HepG2 (cell line): ENCODE measurements around the gene PPCDC. TPM values are rescaled to one million over a fixed set of nuclear protein-coding genes. Genes with fewer than 3 reads are reported as not detected.

Source experiments
- ATAC-seq: fragments of 200-7000 bp; cut with Tn5 transposase; 3 replicates; pipeline ENCODE4 v1.9.1; 2020; ENCODE audit warnings: mild to moderate bottlenecking, moderate library complexity
- BruUV-seq: library from RNA; stranded (reverse); fragments of 400-500 nt; replicated peaks from 2 replicates; lab custom pipeline; 2021; lab: Mats Ljungman, UMichigan
- CTCF ChIA-PET: fragments of 300-600 bp; formaldehyde crosslinking; extraction: SDS; loops from one replicate; lab custom pipeline; 2021; ENCODE audit warnings: low total read pairs, inconsistent platforms, low intra/inter-chr PET ratio; lab: Yijun Ruan, JAX
- POLR2A ChIA-PET: fragments of 350-600 bp; sonication (Branson Sonifier 250); formaldehyde crosslinking; loops from one replicate; lab custom pipeline; 2020; ENCODE audit warnings: antibody characterized with exemption, inconsistent platforms; lab: Yijun Ruan, JAX
- DNase-seq: peaks from one replicate; pipeline ENCODE4 v3.0.0-alpha.2; 2015; ENCODE audit warnings: low spot score
- FAIRE-seq: peaks from 3 replicates; lab custom pipeline; 2011; peaks lifted over from hg19 to GRCh38; lab: Jason Lieb, UNC
- H2AFZ ChIP-seq: one replicate; pipeline ENCODE4 v1.6.1; 2011; ENCODE audit warnings: low read length, inconsistent platforms
- H3K27ac ChIP-seq: fragments of 300-600 bp; 3 replicates; pipeline ENCODE4 v1.8.0; 2011; ENCODE audit warnings: mixed run types, mild to moderate bottlenecking, mixed read lengths, low read length, inconsistent platforms; ENCODE audit not compliant: insufficient read depth; ENCODE audit errors: extremely low read length
- H3K27me3 ChIP-seq, 2 experiments: fragments of 200-600 bp in 1 of 2; 2 replicates in 1 of 2; 3 replicates in 1 of 2; pipeline versions ENCODE4 v1.6.0 to v1.8.0; 2011; ENCODE audit warnings: low read length in 2 of 2, mild to moderate bottlenecking in 2 of 2, moderate library complexity in 2 of 2, inconsistent platforms in 1 of 2; ENCODE audit not compliant: insufficient read depth in 2 of 2, control insufficient read depth in 1 of 2
- H3K36me3 ChIP-seq, 2 experiments: fragments of 200-600 bp in 1 of 2; replicated peaks in 1 of 2; 2 replicates in 1 of 2; 3 replicates in 1 of 2; pipeline versions ENCODE4 v1.5.1 to v1.8.0; 2011; ENCODE audit warnings: low read length in 2 of 2, inconsistent platforms in 1 of 2; ENCODE audit not compliant: insufficient read depth in 2 of 2, control insufficient read depth in 1 of 2
- H3K4me1 ChIP-seq: 2 replicates; pipeline ENCODE4 v1.5.1; 2012; ENCODE audit warnings: low read length, inconsistent platforms; ENCODE audit not compliant: insufficient read depth
- H3K4me2 ChIP-seq: 2 replicates; pipeline ENCODE4 v1.6.0; 2011; ENCODE audit warnings: low read depth, low read length, inconsistent platforms
- H3K4me3 ChIP-seq, 3 experiments: fragments of 200-600 bp in 1 of 3; sonication (generic), shearing (Covaris generic) in 1 of 3; replicated peaks in 1 of 3; 2 replicates each; pipeline ENCODE4 v1.5.1; 2011 to 2016; ENCODE audit warnings: low read length in 3 of 3, inconsistent platforms in 2 of 3, low read depth in 2 of 3, mild to moderate bottlenecking in 2 of 3, control low read depth in 1 of 3, mixed read lengths in 1 of 3; ENCODE audit not compliant: insufficient read depth in 1 of 3
- H3K79me2 ChIP-seq: one replicate; pipeline ENCODE4 v1.6.1; 2011; ENCODE audit warnings: low read length, inconsistent platforms; ENCODE audit not compliant: insufficient read depth
- H3K9ac ChIP-seq: 2 replicates; pipeline ENCODE4 v1.6.0; 2011; ENCODE audit warnings: mild to moderate bottlenecking, low read depth, low read length, inconsistent platforms; ENCODE audit not compliant: insufficient read depth
- H3K9me3 ChIP-seq: 2 replicates; pipeline ENCODE4 v1.5.1; 2012; ENCODE audit warnings: mild to moderate bottlenecking, low read length
- H4K20me1 ChIP-seq: 2 replicates; pipeline ENCODE4 v1.6.0; 2011; ENCODE audit warnings: inconsistent platforms, mild to moderate bottlenecking, low read length, moderate library complexity; ENCODE audit not compliant: insufficient read depth
- AGO2 ChIP-seq: fragments of 200-400 bp; formaldehyde crosslinking; optimal IDR thresholded peaks from 2 replicates; pipeline ENCODE3; 2017; ENCODE audit warnings: mild to moderate bottlenecking, low read depth, low read length, moderate library complexity
- ARID4A ChIP-seq: sonication (generic); formaldehyde crosslinking; IDR thresholded peaks from 2 replicates; pipeline ENCODE4 v1.5.0; 2020; ENCODE audit warnings: mild to moderate bottlenecking, missing genetic modification reagents, borderline replicate concordance
- MATR3 ChIP-seq: sonication (generic); formaldehyde crosslinking; IDR thresholded peaks from 2 replicates; pipeline ENCODE4 v1.4.0; 2020; ENCODE audit warnings: missing genetic modification reagents
- PCBP2 ChIP-seq: fragments of 200-400 bp; formaldehyde crosslinking; optimal IDR thresholded peaks from 2 replicates; pipeline ENCODE3; 2018; ENCODE audit warnings: low read length, low read depth; ENCODE audit not compliant: poor library complexity, severe bottlenecking
- PHF5A ChIP-seq: IDR thresholded peaks from one replicate; pipeline ENCODE4 v1.6.1; 2018; ENCODE audit warnings: low read depth, missing genetic modification reagents; ENCODE audit not compliant: unreplicated experiment
- SIX1 ChIP-seq: sonication (generic); formaldehyde crosslinking; IDR thresholded peaks from 2 replicates; pipeline ENCODE4 v1.4.0; 2020; ENCODE audit warnings: missing genetic modification reagents, borderline replicate concordance
- TERF1 ChIP-seq: sonication (generic); formaldehyde crosslinking; IDR thresholded peaks from 2 replicates; pipeline ENCODE4 v1.8.0; 2022; ENCODE audit warnings: mild to moderate bottlenecking, missing genetic modification reagents, moderate library complexity
- U2AF1 ChIP-seq: fragments of 200-400 bp; formaldehyde crosslinking; optimal IDR thresholded peaks from 2 replicates; pipeline ENCODE3; 2017; ENCODE audit warnings: mild to moderate bottlenecking, low read depth, low read length
- ZNF333 ChIP-seq: sonication (generic); formaldehyde crosslinking; IDR thresholded peaks from 2 replicates; pipeline ENCODE4 v1.4.0; 2020; ENCODE audit warnings: mild to moderate bottlenecking, missing genetic modification reagents, borderline replicate concordance
- ZNF484 ChIP-seq: sonication (generic); formaldehyde crosslinking; IDR thresholded peaks from 2 replicates; pipeline ENCODE4 v1.5.1; 2020; ENCODE audit warnings: mild to moderate bottlenecking, low read depth, missing genetic modification reagents, borderline replicate concordance
- ZNF776 ChIP-seq: sonication (generic); formaldehyde crosslinking; IDR thresholded peaks from 2 replicates; pipeline ENCODE4 v1.4.0; 2020; ENCODE audit warnings: mild to moderate bottlenecking, missing genetic modification reagents
- ZNF780A ChIP-seq: sonication (generic); formaldehyde crosslinking; IDR thresholded peaks from 2 replicates; pipeline ENCODE4 v1.8.0; 2022; ENCODE audit warnings: mild to moderate bottlenecking, missing genetic modification reagents, moderate library complexity
- ZNF83 ChIP-seq: sonication (generic); formaldehyde crosslinking; IDR thresholded peaks from 2 replicates; pipeline ENCODE4 v1.4.0; 2020; ENCODE audit warnings: missing genetic modification reagents, mild to moderate bottlenecking, borderline replicate concordance
- WGBS: methylation state at CpG from one replicate; pipeline ENCODE4 v1.1.6; 2017; ENCODE audit warnings: low lambda C conversion rate; 5-methylcytosine and 5-hydroxymethylcytosine counted together
- in situ Hi-C: cut with HindIII; loops from 2 replicates; pipeline ENCODE4 v1.10.0; 2017; ENCODE audit warnings: low pct_unique_long_range_greater_than_20kb; ENCODE audit not compliant: extremely low pct_ligation_motif_present
- intact Hi-C: fragments of 100-400 bp; cut with micrococcal nuclease; formaldehyde crosslinking; loops from one replicate; pipeline ENCODE4 v1.10.0; 2022; ENCODE audit not compliant: unreplicated experiment
- polyA plus RNA-seq, 8 experiments: library from polyadenylated mRNA; depleted of rRNA in 3 of 8; stranded (reverse) in 7 of 8; unstranded in 1 of 8; fragments of >200 nt; fragmentation: Illumina TruSeq in 4 of 8; extraction: Trizol in 4 of 8; gene quantifications; 2 replicates each; pipeline versions ENCODE4 v1.2.1 to v1.2.3, GENCODE V29; 2011 to 2016; ENCODE audit warnings: low read depth in 4 of 8, missing spikeins in 1 of 8, mixed read lengths in 1 of 8; ENCODE audit not compliant: insufficient read depth in 1 of 8
- total RNA-seq, 5 experiments: library from RNA; depleted of rRNA; stranded (reverse); fragments of >200 nt; fragmentation: Illumina TruSeq; extraction: Trizol; gene quantifications; 2 replicates each; pipeline ENCODE4 v1.2.3, GENCODE V29; 2016; ENCODE audit warnings: low read depth in 1 of 5
- TF ChIP-seq, protein P1 (sequence below): sonication (generic); formaldehyde crosslinking; IDR thresholded peaks from 2 replicates; pipeline ENCODE4 v1.4.0; 2020; ENCODE audit warnings: missing genetic modification reagents
- TF ChIP-seq, protein P2 (sequence below): sonication (generic); formaldehyde crosslinking; IDR thresholded peaks from 2 replicates; pipeline ENCODE4 v1.4.0; 2020; ENCODE audit warnings: missing genetic modification reagents

Gene PPCDC
- total and polyA plus RNA-seq, 2 of the 13 experiments (the other 11 are each of a cell fraction or from before 2014, with no cell fraction given), result 12.3 to 12.8 TPM

- CTCF ChIA-PET, result interaction anchor here (2.8 kb wide), 1 partner anchor 159 kb away, joined by 54 read pairs; the partner anchor contains the start of gene C15orf39
- H3K4me3 ChIP-seq, result no peak overlapping the region
- no peak overlapping the region for H2AFZ ChIP-seq
- H3K79me2 ChIP-seq, result no peaks in the 10 kb centered on the region
- no peaks in the 10 kb centered on the region for H3K9me3 ChIP-seq
- peaks cover 65% of the 10 kb centered on the region for H3K4me1 ChIP-seq
- peak overlapping the region; percentile 66 for H3K9ac ChIP-seq
- POLR2A ChIA-PET, result interaction anchor here (0.7 to 3.3 kb wide), 17 partner anchors 10 to 176 kb away, joined by 3 to 60 read pairs (median 16); partner anchors contain the start of gene PPCDC
- ATAC-seq, result no peak
- DNase-seq, result no peak
- in situ Hi-C loops (no loop called here), intact Hi-C loops (loop anchor here (5.0 kb wide), 1 partner anchor 78 kb away; no protein-coding TSS in a partner anchor)
- no peaks in the 10 kb centered on the region for H4K20me1 ChIP-seq
- H3K27ac ChIP-seq, result peak overlapping the region; percentile 79
- peak overlapping the region; percentile 59; the same call in 1 of the 2 replicates for H3K4me2 ChIP-seq
- no peak for FAIRE-seq
- peaks cover 5 to 15% of the 10 kb centered on the region in 2 experiments; a peak in 4 of 5 replicates for H3K36me3 ChIP-seq
- no TSS peak for BruUV-seq
- WGBS, result 91% methylated on average over 11 of the region's 14 CpGs
- H3K27me3 ChIP-seq, result no peaks in the 10 kb centered on the region
- peak; percentile 6 for TF ChIP-seq AGO2
- peak; percentile 7 for TF ChIP-seq U2AF1
- TF ChIP-seq MATR3 (CRISPR knock-in tag), result 0 out of 2 replicates have a peak, but pooled peaks have one; percentile 54
- no peak for TF ChIP-seq ZNF83 (CRISPR knock-in tag)
- no peak for TF ChIP-seq SIX1
- no peak; the same call in 1 of the 2 replicates for TF ChIP-seq ZNF776 (CRISPR knock-in tag)
- TF ChIP-seq ZNF484, result no peak
- no peak for TF ChIP-seq ZNF780A (CRISPR knock-in tag)
- 0 out of 2 replicates have a peak, but pooled peaks have one; percentile 14 for TF ChIP-seq ZNF333 (CRISPR knock-in tag)
- TF ChIP-seq, protein P1, sequence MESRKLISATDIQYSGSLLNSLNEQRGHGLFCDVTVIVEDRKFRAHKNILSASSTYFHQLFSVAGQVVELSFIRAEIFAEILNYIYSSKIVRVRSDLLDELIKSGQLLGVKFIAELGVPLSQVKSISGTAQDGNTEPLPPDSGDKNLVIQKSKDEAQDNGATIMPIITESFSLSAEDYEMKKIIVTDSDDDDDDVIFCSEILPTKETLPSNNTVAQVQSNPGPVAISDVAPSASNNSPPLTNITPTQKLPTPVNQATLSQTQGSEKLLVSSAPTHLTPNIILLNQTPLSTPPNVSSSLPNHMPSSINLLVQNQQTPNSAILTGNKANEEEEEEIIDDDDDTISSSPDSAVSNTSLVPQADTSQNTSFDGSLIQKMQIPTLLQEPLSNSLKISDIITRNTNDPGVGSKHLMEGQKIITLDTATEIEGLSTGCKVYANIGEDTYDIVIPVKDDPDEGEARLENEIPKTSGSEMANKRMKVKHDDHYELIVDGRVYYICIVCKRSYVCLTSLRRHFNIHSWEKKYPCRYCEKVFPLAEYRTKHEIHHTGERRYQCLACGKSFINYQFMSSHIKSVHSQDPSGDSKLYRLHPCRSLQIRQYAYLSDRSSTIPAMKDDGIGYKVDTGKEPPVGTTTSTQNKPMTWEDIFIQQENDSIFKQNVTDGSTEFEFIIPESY (CRISPR knock-in tag), result peak; percentile 31; the same call in 1 of the 2 replicates
- TF ChIP-seq TERF1, result no peak
- no peak for TF ChIP-seq ARID4A
- no peak for TF ChIP-seq PHF5A
- TF ChIP-seq PCBP2, result no peak
- TF ChIP-seq, protein P2, sequence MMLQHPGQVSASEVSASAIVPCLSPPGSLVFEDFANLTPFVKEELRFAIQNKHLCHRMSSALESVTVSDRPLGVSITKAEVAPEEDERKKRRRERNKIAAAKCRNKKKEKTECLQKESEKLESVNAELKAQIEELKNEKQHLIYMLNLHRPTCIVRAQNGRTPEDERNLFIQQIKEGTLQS (CRISPR knock-in tag), result no peak
Measured at GRCh38 chr15:75044258-75044878, 21.0 kb downstream of the PPCDC start.
